Subcutaneous abdominal adipose tissue (tissue), 5 donors: Measurements from ENCODE around the gene GNL3L.
"Not testable (repeated sequence)": the region's sequence is repeated elsewhere in the genome, so short reads cannot be mapped to it uniquely, and the experiment has no call there.

Source experiments
- H3K27ac ChIP-seq: one replicate; pipeline ENCODE4 v1.7.0; 2013; ENCODE audit warnings: low read depth, mild to moderate bottlenecking, inconsistent platforms, low read length, moderate library complexity
- H3K27me3 ChIP-seq, 5 donors: one replicate each; pipeline ENCODE4 v1.7.0; 2013; ENCODE audit warnings: low read length in 5 of 5, inconsistent platforms in 1 of 5; ENCODE audit not compliant: control insufficient read depth in 5 of 5, insufficient read depth in 4 of 5
- H3K36me3 ChIP-seq, 5 donors: one replicate each; pipeline ENCODE4 v1.7.0; 2013; ENCODE audit warnings: low read length in 5 of 5; ENCODE audit not compliant: control insufficient read depth in 5 of 5, insufficient read depth in 5 of 5
- H3K4me1 ChIP-seq, 5 donors: one replicate each; pipeline ENCODE4 v1.7.0; 2013; ENCODE audit warnings: low read length in 5 of 5, mild to moderate bottlenecking in 3 of 5, moderate library complexity in 1 of 5; ENCODE audit not compliant: control insufficient read depth in 5 of 5, insufficient read depth in 5 of 5
- H3K4me3 ChIP-seq, 5 donors: one replicate each; pipeline ENCODE4 v1.7.0; 2013; ENCODE audit warnings: low read length in 5 of 5, low read depth in 1 of 5
- H3K9ac ChIP-seq, 5 donors: one replicate each; pipeline ENCODE4 v1.7.0; 2013; ENCODE audit warnings: low read length in 5 of 5, mild to moderate bottlenecking in 4 of 5, moderate library complexity in 3 of 5
- H3K9me3 ChIP-seq, 5 donors: one replicate each; pipeline ENCODE4 v1.7.0; 2013; ENCODE audit warnings: low read length in 5 of 5; ENCODE audit not compliant: control insufficient read depth in 5 of 5
- donor health status: healthy.
- donor health status: healthy.
- donor health status: healthy.
- donor health status: healthy.
- donor health status: healthy.

The GNL3L gene

GRCh38 chrX:54529552-54530356 lies at the start of gene GNL3L:
Gene GNL3L (plus strand): TSS chrX:54530219. CDS start chrX:54532567, 2,348 bp downstream.
- peak within 1 kb of the TSS; percentile 50 to 90 (median 69) for H3K9ac ChIP-seq
- peaks cover 0 to 7% (median 5%) of the 10 kb centered on the region in 5 donors for H3K9me3 ChIP-seq
- H3K27me3 ChIP-seq, result peaks cover 0 to 4% (median 0%) of the 10 kb centered on the region in 5 donors
- peak within 1 kb of the TSS; percentile 67 for H3K27ac ChIP-seq
- H3K36me3 ChIP-seq, result peaks cover 0 to 3% (median 0%) of the 10 kb centered on the region in 5 donors
- peaks cover 0 to 27% (median 19%) of the 10 kb centered on the region in 5 donors for H3K4me1 ChIP-seq
- peak within 1 kb of the TSS; percentile 70 to 95 (median 84) for H3K4me3 ChIP-seq

- Histone ChIP-seq H3K27ac (peak overlapping the region; percentile 23), H3K4me1 (peaks cover 0 to 40% (median 26%) of the 10 kb centered on the region in 5 donors), H3K27me3 (peaks cover 0 to 22% (median 11%) of the 10 kb centered on the region in 5 donors), H3K36me3 (no peaks in the 10 kb centered on the region), H3K9ac (peak overlapping the region in 2 of 5 donors; percentile 35 to 50), H3K4me3 (peak overlapping the region; percentile 18 to 51 (median 45)), H3K9me3 (no peaks in the 10 kb centered on the region)
Observed at GRCh38 chrX:54482839-54483593, 47.0 kb upstream of the GNL3L start.

GRCh38 chrX:54483946-54484345 lies 46.1 kb upstream of the GNL3L start:
- Histone ChIP-seq H3K4me1 (peaks cover 0 to 40% (median 26%) of the 10 kb centered on the region in 5 donors), H3K27me3 (peaks cover 0 to 18% (median 11%) of the 10 kb centered on the region in 5 donors), H3K4me3 (no peak overlapping the region), H3K9ac (peak overlapping the region in 1 of 5 donors; percentile 30), H3K36me3 (no peaks in the 10 kb centered on the region), H3K27ac (no peak overlapping the region), H3K9me3 (peaks cover 0 to 2% (median 0%) of the 10 kb centered on the region in 5 donors)

- no peak overlapping the region for H3K27ac ChIP-seq
- no peak overlapping the region for H3K9ac ChIP-seq
- no peak overlapping the region for H3K4me3 ChIP-seq
Observed at GRCh38 chrX:54484666-54485065, 45.4 kb upstream of the GNL3L start.

GRCh38 chrX:54489819-54490218 lies 40.2 kb upstream of the GNL3L start:
- H3K36me3 ChIP-seq, H3K9ac ChIP-seq, H3K4me3 ChIP-seq, H3K9me3 ChIP-seq, H3K27ac ChIP-seq, H3K4me1 ChIP-seq: not testable (repeated sequence)
- H3K27me3 ChIP-seq, result peaks cover 1 to 11% (median 7%) of the 10 kb centered on the region in 5 donors

More at GRCh38 chrX:54484666-54485065, 45.4 kb upstream of the GNL3L start:
- Histone ChIP-seq H3K9me3 (peaks cover 0 to 2% (median 0%) of the 10 kb centered on the region in 5 donors), H3K36me3 (no peaks in the 10 kb centered on the region), H3K27me3 (peaks cover 0 to 16% (median 11%) of the 10 kb centered on the region in 5 donors), H3K4me1 (peaks cover 0 to 34% (median 20%) of the 10 kb centered on the region in 5 donors)

- peaks cover 0 to 7% (median 0%) of the 10 kb centered on the region in 5 donors for H3K9me3 ChIP-seq
- H3K27ac ChIP-seq, result no peak overlapping the region
- H3K36me3 ChIP-seq, result no peaks in the 10 kb centered on the region
- no peak overlapping the region for H3K9ac ChIP-seq
- H3K4me1 ChIP-seq, result peaks cover 0 to 16% (median 8%) of the 10 kb centered on the region in 5 donors
- H3K4me3 ChIP-seq, result no peak overlapping the region
- peaks cover 2 to 13% (median 7%) of the 10 kb centered on the region in 5 donors for H3K27me3 ChIP-seq
Observed at GRCh38 chrX:54492340-54492739, 37.7 kb upstream of the GNL3L start.

GRCh38 chrX:54494166-54494988 lies 35.6 kb upstream of the GNL3L start:
- H3K9me3 ChIP-seq, result peaks cover 0 to 4% (median 0%) of the 10 kb centered on the region in 5 donors
- peaks cover 0 to 16% (median 8%) of the 10 kb centered on the region in 5 donors for H3K4me1 ChIP-seq
- H3K27me3 ChIP-seq, result peaks cover 2 to 18% (median 10%) of the 10 kb centered on the region in 5 donors
- peak overlapping the region; percentile 56 to 70 (median 65) for H3K4me3 ChIP-seq
- no peak overlapping the region for H3K27ac ChIP-seq
- H3K36me3 ChIP-seq, result no peaks in the 10 kb centered on the region
- peak overlapping the region in 4 of 5 donors; percentile 14 to 72 (median 58) for H3K9ac ChIP-seq

GRCh38 chrX:54494989-54495813 lies 34.8 kb upstream of the GNL3L start:
- no peaks in the 10 kb centered on the region for H3K9me3 ChIP-seq
- H3K27me3 ChIP-seq, result peaks cover 2 to 18% (median 10%) of the 10 kb centered on the region in 5 donors
- no peak overlapping the region for H3K27ac ChIP-seq
- peak overlapping the region in 4 of 5 donors; percentile 14 to 72 (median 58) for H3K9ac ChIP-seq
- H3K36me3 ChIP-seq, result no peaks in the 10 kb centered on the region
- H3K4me3 ChIP-seq, result peak overlapping the region; percentile 56 to 70 (median 65)
- H3K4me1 ChIP-seq, result peaks cover 0 to 16% (median 8%) of the 10 kb centered on the region in 5 donors
